ENCODE data around the gene CFAP299. TPM values are rescaled to one million over a fixed set of nuclear protein-coding genes. Genes with fewer than 3 reads are reported as not detected.

Gene CFAP299
- total RNA-seq, 1 experiment from 2014 or later, result not detected

DNA sequence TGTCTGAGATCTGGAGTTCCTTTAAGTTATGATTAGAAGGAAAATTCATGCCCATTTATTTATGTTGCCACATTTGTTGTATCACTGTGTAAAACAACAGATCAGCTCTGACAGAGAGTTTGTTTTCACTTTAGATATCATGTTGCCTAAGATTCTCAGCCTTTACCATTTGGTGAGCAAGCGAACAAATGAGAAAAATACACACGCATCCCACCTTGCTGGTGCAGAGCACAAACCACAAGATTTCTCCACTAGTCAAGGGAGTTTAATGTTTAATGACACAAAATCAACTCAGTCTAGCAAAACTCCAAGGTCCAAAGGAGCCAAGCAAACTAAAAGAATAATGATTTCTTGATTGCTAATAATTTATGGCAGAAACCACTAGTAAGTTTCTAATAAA lies 41.3 kb upstream of the CFAP299 start:
- intact Hi-C loops (cut with micrococcal nuclease; ENCODE audit: unreplicated experiment), result no loop called here
- ChIA-PET POLR2A (ENCODE audit: low non-redundant PET) (no interaction called here), CTCF (no interaction called here)
- no peak overlapping the region for H3K27ac ChIP-seq (ENCODE audit: low read depth, low read length, poor library complexity, severe bottlenecking)
- no peaks in the 10 kb centered on the region for H3K9me3 ChIP-seq (ENCODE audit: low read depth, low read length, poor library complexity, severe bottlenecking)
- no peaks in the 10 kb centered on the region for H3K36me3 ChIP-seq (ENCODE audit: insufficient read depth, low read length, poor library complexity, severe bottlenecking)
- TF ChIP-seq, protein P1, sequence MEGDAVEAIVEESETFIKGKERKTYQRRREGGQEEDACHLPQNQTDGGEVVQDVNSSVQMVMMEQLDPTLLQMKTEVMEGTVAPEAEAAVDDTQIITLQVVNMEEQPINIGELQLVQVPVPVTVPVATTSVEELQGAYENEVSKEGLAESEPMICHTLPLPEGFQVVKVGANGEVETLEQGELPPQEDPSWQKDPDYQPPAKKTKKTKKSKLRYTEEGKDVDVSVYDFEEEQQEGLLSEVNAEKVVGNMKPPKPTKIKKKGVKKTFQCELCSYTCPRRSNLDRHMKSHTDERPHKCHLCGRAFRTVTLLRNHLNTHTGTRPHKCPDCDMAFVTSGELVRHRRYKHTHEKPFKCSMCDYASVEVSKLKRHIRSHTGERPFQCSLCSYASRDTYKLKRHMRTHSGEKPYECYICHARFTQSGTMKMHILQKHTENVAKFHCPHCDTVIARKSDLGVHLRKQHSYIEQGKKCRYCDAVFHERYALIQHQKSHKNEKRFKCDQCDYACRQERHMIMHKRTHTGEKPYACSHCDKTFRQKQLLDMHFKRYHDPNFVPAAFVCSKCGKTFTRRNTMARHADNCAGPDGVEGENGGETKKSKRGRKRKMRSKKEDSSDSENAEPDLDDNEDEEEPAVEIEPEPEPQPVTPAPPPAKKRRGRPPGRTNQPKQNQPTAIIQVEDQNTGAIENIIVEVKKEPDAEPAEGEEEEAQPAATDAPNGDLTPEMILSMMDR (conservative IDR thresholded peaks at IDR 0.05; ENCODE audit: low read depth, low read length), result no peak
- no peak for TF ChIP-seq EZH2 (IDR thresholded peaks at IDR 0.05; ENCODE audit: borderline replicate concordance, low read depth, low read length, poor library complexity, severe bottlenecking)
- H3K4me1 ChIP-seq (ENCODE audit: insufficient read depth, low read length, poor library complexity, severe bottlenecking), result no peaks in the 10 kb centered on the region
- H3K27me3 ChIP-seq (replicated peaks; ENCODE audit: insufficient read depth, low read depth, low read length, poor library complexity), result peaks cover 38% of the 10 kb centered on the region
- no peak overlapping the region for H3K4me3 ChIP-seq (ENCODE audit: low read depth, low read length, poor library complexity, severe bottlenecking)
- no peak for DNase-seq (ENCODE audit: low spot score)
- no TSS peak for BruUV-seq (replicated peaks)

DNA sequence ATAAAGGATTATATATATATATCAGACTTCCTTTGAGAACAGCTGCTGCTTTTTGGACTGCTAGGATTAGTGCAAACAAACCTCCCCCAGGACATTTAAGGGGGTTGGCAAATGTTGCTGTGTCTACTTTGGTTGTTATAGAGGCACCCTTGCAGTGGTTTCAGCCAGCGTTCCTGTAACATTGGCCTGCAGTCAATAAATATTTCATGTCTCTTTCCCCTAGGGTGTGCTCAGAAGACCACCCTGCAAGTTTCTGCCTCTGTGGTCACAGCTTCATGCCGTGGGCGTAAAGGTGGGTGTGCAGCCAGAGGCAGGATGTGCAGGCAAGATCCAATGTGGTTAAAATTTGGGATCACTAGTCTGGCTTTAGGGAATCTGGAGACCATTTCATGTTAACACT lies 40.2 kb upstream of the CFAP299 start:
- intact Hi-C loops (cut with micrococcal nuclease; ENCODE audit: unreplicated experiment), result no loop called here
- no peaks in the 10 kb centered on the region for H3K9me3 ChIP-seq (ENCODE audit: low read depth, low read length, poor library complexity, severe bottlenecking)
- no peaks in the 10 kb centered on the region for H3K36me3 ChIP-seq (ENCODE audit: insufficient read depth, low read length, poor library complexity, severe bottlenecking)
- no peak for DNase-seq (ENCODE audit: low spot score)
- CTCF ChIA-PET, result no interaction called here
- H3K27me3 ChIP-seq (replicated peaks; ENCODE audit: insufficient read depth, low read depth, low read length, poor library complexity), result peaks cover 40% of the 10 kb centered on the region
- H3K27ac ChIP-seq (ENCODE audit: low read depth, low read length, poor library complexity, severe bottlenecking), result no peak overlapping the region
- no peak overlapping the region for H3K4me3 ChIP-seq (ENCODE audit: low read depth, low read length, poor library complexity, severe bottlenecking)
- TF ChIP-seq, protein P1 (conservative IDR thresholded peaks at IDR 0.05; ENCODE audit: low read depth, low read length), result no peak
- TF ChIP-seq EZH2 (IDR thresholded peaks at IDR 0.05; ENCODE audit: borderline replicate concordance, low read depth, low read length, poor library complexity, severe bottlenecking), result no peak
- BruUV-seq (replicated peaks), result no TSS peak
- no peaks in the 10 kb centered on the region for H3K4me1 ChIP-seq (ENCODE audit: insufficient read depth, low read length, poor library complexity, severe bottlenecking)
- POLR2A ChIA-PET (ENCODE audit: low non-redundant PET), result no interaction called here

DNA sequence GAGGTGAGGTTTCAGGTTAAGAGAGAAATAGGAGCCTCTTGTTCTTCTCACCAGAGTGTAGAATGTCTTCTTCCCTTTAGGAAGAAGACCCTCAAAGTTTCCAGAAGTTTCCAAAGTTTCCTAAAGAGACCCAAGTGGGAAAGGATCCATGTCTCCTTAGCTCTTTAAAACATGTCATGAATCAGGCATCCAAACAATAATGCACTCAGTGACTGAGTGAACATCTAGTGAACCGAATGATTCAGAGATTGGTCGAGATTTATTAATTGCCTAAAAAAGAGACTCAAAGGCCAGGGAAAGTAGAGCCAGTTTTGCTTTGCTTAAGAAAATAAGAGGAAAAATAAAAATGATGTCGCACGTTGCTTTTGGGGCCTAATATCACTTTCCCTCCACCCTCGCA lies 39.7 kb upstream of the CFAP299 start:
- H3K36me3 ChIP-seq (ENCODE audit: insufficient read depth, low read length, poor library complexity, severe bottlenecking), result no peaks in the 10 kb centered on the region
- no TSS peak for BruUV-seq (replicated peaks)
- TF ChIP-seq, protein P1 (conservative IDR thresholded peaks at IDR 0.05; ENCODE audit: low read depth, low read length), result no peak
- no peak for TF ChIP-seq EZH2 (IDR thresholded peaks at IDR 0.05; ENCODE audit: borderline replicate concordance, low read depth, low read length, poor library complexity, severe bottlenecking)
- CTCF ChIA-PET, result no interaction called here
- peaks cover 40% of the 10 kb centered on the region for H3K27me3 ChIP-seq (replicated peaks; ENCODE audit: insufficient read depth, low read depth, low read length, poor library complexity)
- POLR2A ChIA-PET (ENCODE audit: low non-redundant PET), result no interaction called here
- no peaks in the 10 kb centered on the region for H3K9me3 ChIP-seq (ENCODE audit: low read depth, low read length, poor library complexity, severe bottlenecking)
- H3K27ac ChIP-seq (ENCODE audit: low read depth, low read length, poor library complexity, severe bottlenecking), result no peak overlapping the region
- H3K4me3 ChIP-seq (ENCODE audit: low read depth, low read length, poor library complexity, severe bottlenecking), result no peak overlapping the region
- intact Hi-C loops (cut with micrococcal nuclease; ENCODE audit: unreplicated experiment), result no loop called here
- no peak for DNase-seq (ENCODE audit: low spot score)
- no peaks in the 10 kb centered on the region for H3K4me1 ChIP-seq (ENCODE audit: insufficient read depth, low read length, poor library complexity, severe bottlenecking)
